ENCODE results near the gene MGARP. TPM values are rescaled to one million over a fixed set of nuclear protein-coding genes. Genes with fewer than 3 reads are reported as not detected.

MGARP gene
- total and polyA plus RNA-seq, 2 of the 4 experiments (the other 2 are of a cell fraction): 34.7 to 35.0 TPM

DNA sequence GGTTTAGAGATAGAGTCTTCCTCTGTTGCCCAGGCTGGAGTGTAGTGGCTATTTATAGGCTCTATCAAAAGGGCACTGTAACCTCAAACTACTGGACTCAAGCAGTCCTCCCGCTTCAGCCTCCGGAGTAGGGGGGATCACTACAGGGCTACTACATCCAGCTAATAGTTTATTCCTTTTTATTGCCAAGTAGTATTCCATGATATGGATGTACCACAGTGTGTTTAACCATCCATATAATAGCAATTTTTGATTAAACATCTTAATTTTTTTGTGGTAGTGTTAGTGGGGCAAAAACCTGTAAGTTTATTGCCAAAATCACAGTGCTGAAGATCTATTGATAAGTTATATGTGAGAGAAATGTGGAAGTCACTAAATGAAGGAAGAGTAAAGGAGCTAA lies 24.9 kb upstream of the MGARP start:
- no peak overlapping the region for H2BK5ac ChIP-seq (ENCODE audit: low read depth, low read length, poor library complexity, severe bottlenecking)
- no peak overlapping the region for H3K27ac ChIP-seq (ENCODE audit: insufficient read depth, low read length)
- no peak overlapping the region for H2AFZ ChIP-seq (replicated peaks; ENCODE audit: low read length, poor library complexity)
- no peak overlapping the region for H2BK15ac ChIP-seq (ENCODE audit: low read depth, low read length)
- no peak overlapping the region for H3K14ac ChIP-seq (replicated peaks; ENCODE audit: low read depth, low read length)
- H3K9me1 ChIP-seq (ENCODE audit: insufficient read depth, low read length): 0 out of 2 replicates have a peak, but pooled peaks cover 2% of the 10 kb centered on the region
- no peak overlapping the region for H2BK20ac ChIP-seq (ENCODE audit: low read depth, low read length)
- no peak overlapping the region for H2AK9ac ChIP-seq (replicated peaks; ENCODE audit: low read depth, low read length, poor library complexity)
- H4K20me1 ChIP-seq (ENCODE audit: insufficient read depth, low read length): peaks cover 67% of the 10 kb centered on the region
- intact Hi-C loops (cut with micrococcal nuclease) (loop anchor here (5.0 kb wide), 1 partner anchor 223 kb away; no protein-coding TSS in a partner anchor), in situ Hi-C loops (cut with MboI; ENCODE audit: low sequenced_read_pairs) (no loop called here), dilution Hi-C loops (cut with HindIII; ENCODE audit: low sequenced_read_pairs, unreplicated experiment) (no loop called here)
- peaks cover 4% of the 10 kb centered on the region; the same call in 1 of the 2 replicates for H3K36me3 ChIP-seq (ENCODE audit: control insufficient read depth, insufficient read depth, low read length)
- DNase-seq (no peak), ATAC-seq (ENCODE audit: low read depth) (no peak)
- TF ChIP-seq CEBPB (IDR thresholded peaks at IDR 0.05; ENCODE audit: low read depth, low read length) (no peak), FOS (IDR thresholded peaks at IDR 0.05; ENCODE audit: low read depth, low read length) (no peak), NFE2L2 (IDR thresholded peaks at IDR 0.05; ENCODE audit: low read depth, low read length) (no peak), CHD1 (IDR thresholded peaks at IDR 0.05; ENCODE audit: low read depth, low read length) (no peak), POLR2A (IDR thresholded peaks at IDR 0.05; ENCODE audit: low read depth, low read length) (no peak), MAFK (IDR thresholded peaks at IDR 0.05; ENCODE audit: low read depth, low read length) (no peak), BHLHE40 (IDR thresholded peaks at IDR 0.05; ENCODE audit: low read depth, low read length) (no peak), RCOR1 (IDR thresholded peaks at IDR 0.05; ENCODE audit: insufficient replicate concordance, low read length) (no peak), SMC3 (IDR thresholded peaks at IDR 0.05; ENCODE audit: low read depth, low read length) (no peak), MAZ (IDR thresholded peaks at IDR 0.05; ENCODE audit: borderline replicate concordance, low read depth, low read length) (no peak), RFX5 (IDR thresholded peaks at IDR 0.05; ENCODE audit: low read depth, low read length) (no peak), MXI1 (IDR thresholded peaks at IDR 0.05; ENCODE audit: borderline replicate concordance, low read depth, low read length) (no peak), RAD21 (IDR thresholded peaks at IDR 0.05; ENCODE audit: low read length) (no peak)
- TF ChIP-seq, protein P1, sequence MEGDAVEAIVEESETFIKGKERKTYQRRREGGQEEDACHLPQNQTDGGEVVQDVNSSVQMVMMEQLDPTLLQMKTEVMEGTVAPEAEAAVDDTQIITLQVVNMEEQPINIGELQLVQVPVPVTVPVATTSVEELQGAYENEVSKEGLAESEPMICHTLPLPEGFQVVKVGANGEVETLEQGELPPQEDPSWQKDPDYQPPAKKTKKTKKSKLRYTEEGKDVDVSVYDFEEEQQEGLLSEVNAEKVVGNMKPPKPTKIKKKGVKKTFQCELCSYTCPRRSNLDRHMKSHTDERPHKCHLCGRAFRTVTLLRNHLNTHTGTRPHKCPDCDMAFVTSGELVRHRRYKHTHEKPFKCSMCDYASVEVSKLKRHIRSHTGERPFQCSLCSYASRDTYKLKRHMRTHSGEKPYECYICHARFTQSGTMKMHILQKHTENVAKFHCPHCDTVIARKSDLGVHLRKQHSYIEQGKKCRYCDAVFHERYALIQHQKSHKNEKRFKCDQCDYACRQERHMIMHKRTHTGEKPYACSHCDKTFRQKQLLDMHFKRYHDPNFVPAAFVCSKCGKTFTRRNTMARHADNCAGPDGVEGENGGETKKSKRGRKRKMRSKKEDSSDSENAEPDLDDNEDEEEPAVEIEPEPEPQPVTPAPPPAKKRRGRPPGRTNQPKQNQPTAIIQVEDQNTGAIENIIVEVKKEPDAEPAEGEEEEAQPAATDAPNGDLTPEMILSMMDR (conservative IDR thresholded peaks at IDR 0.05; ENCODE audit: low read depth, low read length): no peak
- TF ChIP-seq, protein P2, sequence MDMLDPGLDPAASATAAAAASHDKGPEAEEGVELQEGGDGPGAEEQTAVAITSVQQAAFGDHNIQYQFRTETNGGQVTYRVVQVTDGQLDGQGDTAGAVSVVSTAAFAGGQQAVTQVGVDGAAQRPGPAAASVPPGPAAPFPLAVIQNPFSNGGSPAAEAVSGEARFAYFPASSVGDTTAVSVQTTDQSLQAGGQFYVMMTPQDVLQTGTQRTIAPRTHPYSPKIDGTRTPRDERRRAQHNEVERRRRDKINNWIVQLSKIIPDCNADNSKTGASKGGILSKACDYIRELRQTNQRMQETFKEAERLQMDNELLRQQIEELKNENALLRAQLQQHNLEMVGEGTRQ (IDR thresholded peaks at IDR 0.05; ENCODE audit: low read depth, low read length): no peak
- TF ChIP-seq, protein P3, sequence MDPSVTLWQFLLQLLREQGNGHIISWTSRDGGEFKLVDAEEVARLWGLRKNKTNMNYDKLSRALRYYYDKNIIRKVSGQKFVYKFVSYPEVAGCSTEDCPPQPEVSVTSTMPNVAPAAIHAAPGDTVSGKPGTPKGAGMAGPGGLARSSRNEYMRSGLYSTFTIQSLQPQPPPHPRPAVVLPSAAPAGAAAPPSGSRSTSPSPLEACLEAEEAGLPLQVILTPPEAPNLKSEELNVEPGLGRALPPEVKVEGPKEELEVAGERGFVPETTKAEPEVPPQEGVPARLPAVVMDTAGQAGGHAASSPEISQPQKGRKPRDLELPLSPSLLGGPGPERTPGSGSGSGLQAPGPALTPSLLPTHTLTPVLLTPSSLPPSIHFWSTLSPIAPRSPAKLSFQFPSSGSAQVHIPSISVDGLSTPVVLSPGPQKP (IDR thresholded peaks at IDR 0.05; ENCODE audit: borderline replicate concordance, low read depth, low read length): no peak
- H3K9me3 ChIP-seq (ENCODE audit: control insufficient read depth, insufficient read depth, low read length): no peaks in the 10 kb centered on the region
- H3K4ac ChIP-seq (ENCODE audit: low read depth, low read length): no peak overlapping the region
- H3K23ac ChIP-seq (ENCODE audit: low read depth, low read length): no peak overlapping the region
- H4K8ac ChIP-seq (ENCODE audit: low read depth in 2 of 2, low read length in 2 of 2): no peak overlapping the region
- ChIA-PET CTCF (no interaction called here), POLR2A (ENCODE audit: unreplicated experiment) (no interaction called here)
- no peak overlapping the region for H3K56ac ChIP-seq (ENCODE audit: extremely low read depth, insufficient read depth, low read length)
- H3K4me1 ChIP-seq (ENCODE audit: control insufficient read depth, insufficient read depth, low read length): peaks cover 2% of the 10 kb centered on the region; the same call in 1 of the 2 replicates
- no peak overlapping the region for H3K9ac ChIP-seq (ENCODE audit: low read depth, low read length)
- H2BK120ac ChIP-seq (ENCODE audit: low read depth, low read length): no peak overlapping the region
- H3K18ac ChIP-seq (ENCODE audit: low read depth, low read length): no peak overlapping the region
- H3K4me2 ChIP-seq (ENCODE audit: low read depth, low read length): no peak overlapping the region
- H3K27me3 ChIP-seq (ENCODE audit: control insufficient read depth, insufficient read depth, low read length): no peaks in the 10 kb centered on the region
- no peak overlapping the region for H4K5ac ChIP-seq (ENCODE audit: low read depth, low read length)
- no peak overlapping the region for H3K4me3 ChIP-seq (ENCODE audit: insufficient read depth, low read depth, low read length)
- BruUV-seq (replicated peaks): no TSS peak
- no peak overlapping the region for H2AK5ac ChIP-seq (ENCODE audit: low read depth, low read length)
- no CpG with 5 or more reads among the region's 2 CpGs for WGBS, 2 experiments (ENCODE audit: extremely low coverage in 2 of 2, insufficient read length in 1 of 2)
- peaks cover 0 to 23% of the 10 kb centered on the region in 2 experiments; a peak in 2 of 4 replicates for H3K79me1 ChIP-seq (ENCODE audit: low read depth in 1 of 2, low read length in 2 of 2)
- H4K91ac ChIP-seq (ENCODE audit: insufficient read depth, low read depth, low read length): no peak overlapping the region

All from IMR-90 (cell line).